Neuron (in vitro differentiated cells): ENCODE measurements around the gene ATRX.
"Not testable (repeated sequence)": the region's sequence is repeated elsewhere in the genome, so short reads cannot be mapped to it uniquely, and the experiment has no call there.

ENCODE experiments used
- H2AFZ ChIP-seq: one replicate; pipeline ENCODE4 v1.6.1; 2013; ENCODE audit warnings: low read depth, mild to moderate bottlenecking, inconsistent platforms, low read length, moderate library complexity
- H3K27me3 ChIP-seq: one replicate; pipeline ENCODE4 v1.6.1; 2013; ENCODE audit warnings: low read length; ENCODE audit not compliant: insufficient read depth
- H3K36me3 ChIP-seq: one replicate; pipeline ENCODE4 v1.6.1; 2013; ENCODE audit warnings: low read length; ENCODE audit not compliant: insufficient read depth
- H3K4me1 ChIP-seq: one replicate; pipeline ENCODE4 v1.6.1; 2013; ENCODE audit warnings: low read length; ENCODE audit not compliant: insufficient read depth
- H3K4me3 ChIP-seq: 2 replicates; pipeline ENCODE4 v1.5.1; 2013; ENCODE audit warnings: mild to moderate bottlenecking, low read length, moderate library complexity
- H3K9me3 ChIP-seq: one replicate; pipeline ENCODE4 v1.6.1; 2013; ENCODE audit warnings: low read length

ATRX gene

GRCh38 chrX:77638397-77638796, 147.6 kb downstream of the ATRX start:
- Histone ChIP-seq H3K27me3 (no peaks in the 10 kb centered on the region), H3K4me1 (no peaks in the 10 kb centered on the region), H2AFZ (no peak overlapping the region), H3K4me3 (no peak overlapping the region), H3K36me3 (peaks cover 26% of the 10 kb centered on the region), H3K9me3 (peaks cover 2% of the 10 kb centered on the region)

- peaks cover 2% of the 10 kb centered on the region for H3K9me3 ChIP-seq
- H2AFZ ChIP-seq = no peak overlapping the region
- H3K4me1 ChIP-seq = no peaks in the 10 kb centered on the region
- H3K36me3 ChIP-seq = peaks cover 36% of the 10 kb centered on the region
- no peak overlapping the region for H3K4me3 ChIP-seq
- no peaks in the 10 kb centered on the region for H3K27me3 ChIP-seq
These were observed 150.6 kb downstream of the ATRX start for GRCh38 chrX:77635373-77635772.

GRCh38 chrX:77628294-77629025, 157.6 kb downstream of the ATRX start:
- Histone ChIP-seq H3K9me3 (no peaks in the 10 kb centered on the region), H2AFZ (no peak overlapping the region), H3K36me3 (peaks cover 18% of the 10 kb centered on the region), H3K27me3 (no peaks in the 10 kb centered on the region), H3K4me3 (no peak overlapping the region), H3K4me1 (no peaks in the 10 kb centered on the region)

- H2AFZ ChIP-seq = no peak overlapping the region
- H3K9me3 ChIP-seq = no peaks in the 10 kb centered on the region
- no peak overlapping the region for H3K4me3 ChIP-seq
- peaks cover 7% of the 10 kb centered on the region for H3K36me3 ChIP-seq
- H3K27me3 ChIP-seq = no peaks in the 10 kb centered on the region
- no peaks in the 10 kb centered on the region for H3K4me1 ChIP-seq
These were observed 163.3 kb downstream of the ATRX start for GRCh38 chrX:77622672-77623071.

GRCh38 chrX:77622233-77622632, 163.8 kb downstream of the ATRX start:
- no peak overlapping the region for H2AFZ ChIP-seq
- no peaks in the 10 kb centered on the region for H3K27me3 ChIP-seq
- H3K4me3 ChIP-seq = no peak overlapping the region
- H3K9me3 ChIP-seq = no peaks in the 10 kb centered on the region
- no peaks in the 10 kb centered on the region for H3K4me1 ChIP-seq
- H3K36me3 ChIP-seq = peaks cover 7% of the 10 kb centered on the region

DNA sequence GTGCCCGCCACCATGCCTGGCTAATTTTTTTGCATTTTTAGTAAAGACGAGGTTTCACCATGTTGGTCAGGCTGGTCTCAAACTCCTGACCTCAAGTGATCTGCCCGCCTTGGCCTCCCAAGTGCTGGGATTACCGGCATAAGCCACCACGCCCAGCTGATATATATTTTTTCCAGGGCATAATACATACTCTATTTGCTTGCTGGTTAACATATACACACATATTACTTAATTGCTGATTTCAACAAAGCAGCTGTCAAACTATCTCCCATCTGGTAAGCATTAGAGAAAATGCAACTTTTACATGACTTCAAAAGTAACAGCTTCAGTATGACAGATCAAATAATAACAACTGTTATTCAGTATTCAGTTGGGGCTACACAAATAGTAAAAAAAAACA, 164.6 kb downstream of the ATRX start:
- H3K36me3 ChIP-seq, H3K4me3 ChIP-seq, H3K4me1 ChIP-seq, H3K27me3 ChIP-seq, H3K9me3 ChIP-seq, H2AFZ ChIP-seq: not testable (repeated sequence)

DNA sequence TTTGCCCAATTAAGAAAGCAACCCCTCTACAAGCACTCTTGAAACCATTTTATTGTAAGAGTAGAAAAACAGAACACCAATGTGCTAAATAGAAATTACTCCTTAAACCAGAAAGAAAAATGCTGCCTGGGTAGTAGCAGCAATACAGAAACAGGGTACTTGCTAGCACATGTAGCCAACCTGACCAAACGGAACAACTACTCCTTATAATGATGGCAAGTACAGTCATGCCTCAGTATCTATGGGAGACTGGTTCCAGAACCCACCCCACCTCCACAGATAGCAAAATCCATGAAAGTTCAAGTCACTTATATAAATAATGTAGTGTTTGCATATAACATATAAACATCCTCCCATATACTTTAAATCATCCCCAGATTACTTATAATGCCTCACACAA, 168.8 kb downstream of the ATRX start:
- H3K4me3 ChIP-seq = no peak overlapping the region
- H3K27me3 ChIP-seq = no peaks in the 10 kb centered on the region
- H3K9me3 ChIP-seq = no peaks in the 10 kb centered on the region
- no peaks in the 10 kb centered on the region for H3K4me1 ChIP-seq
- H3K36me3 ChIP-seq = peaks cover 22% of the 10 kb centered on the region
- no peak overlapping the region for H2AFZ ChIP-seq

DNA sequence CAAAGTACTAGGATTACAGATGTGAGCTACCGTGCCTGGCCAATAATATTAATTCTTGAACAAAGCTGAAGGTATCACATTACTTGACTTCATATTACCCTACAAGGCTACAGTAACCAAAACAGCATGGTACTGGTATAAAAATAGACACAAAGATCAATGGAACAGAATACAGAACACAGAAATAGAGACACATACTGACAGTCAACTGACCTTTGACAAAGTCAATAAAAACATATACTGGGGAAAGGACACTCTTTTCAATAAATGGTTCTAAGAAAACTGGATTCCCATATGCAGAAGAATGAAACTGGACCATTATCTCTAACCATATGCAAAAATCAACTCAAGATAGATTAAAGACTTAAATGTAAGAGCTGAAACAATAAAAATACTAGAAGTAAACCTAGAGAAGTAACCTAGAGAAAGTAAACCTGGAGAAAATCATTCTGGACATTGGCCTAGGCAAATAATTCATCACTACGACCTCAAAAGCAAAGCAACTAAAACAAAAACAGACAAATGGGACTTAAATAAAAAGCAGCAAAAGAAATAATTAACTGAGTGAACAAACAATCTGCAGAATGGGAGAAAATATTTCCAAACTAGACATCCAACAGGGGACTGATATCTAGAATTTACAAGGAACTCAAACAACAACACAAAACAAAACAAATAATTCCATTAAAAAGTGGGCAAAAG, 182.2 kb downstream of the ATRX start:
- H3K36me3 ChIP-seq = peaks cover 7% of the 10 kb centered on the region
- no peaks in the 10 kb centered on the region for H3K4me1 ChIP-seq
- H3K9me3 ChIP-seq = peaks cover 2% of the 10 kb centered on the region
- H3K4me3 ChIP-seq = no peak overlapping the region
- H2AFZ ChIP-seq = no peak overlapping the region
- H3K27me3 ChIP-seq = no peaks in the 10 kb centered on the region

GRCh38 chrX:77597511-77597910, 188.5 kb downstream of the ATRX start:
- H3K4me3 ChIP-seq = no peak overlapping the region
- H3K36me3 ChIP-seq = peaks cover 13% of the 10 kb centered on the region
- H3K4me1 ChIP-seq = no peaks in the 10 kb centered on the region
- H3K27me3 ChIP-seq = no peaks in the 10 kb centered on the region
- no peaks in the 10 kb centered on the region for H3K9me3 ChIP-seq
- no peak overlapping the region for H2AFZ ChIP-seq

GRCh38 chrX:77597090-77597489, 188.9 kb downstream of the ATRX start:
- H3K36me3 ChIP-seq = peaks cover 13% of the 10 kb centered on the region

GRCh38 chrX:77595848-77596247, 190.2 kb downstream of the ATRX start:
- no peak overlapping the region for H3K4me3 ChIP-seq

More at GRCh38 chrX:77597090-77597489, 188.9 kb downstream of the ATRX start:
- Histone ChIP-seq H3K4me3 (no peak overlapping the region), H3K4me1 (no peaks in the 10 kb centered on the region), H2AFZ (no peak overlapping the region), H3K9me3 (no peaks in the 10 kb centered on the region), H3K27me3 (no peaks in the 10 kb centered on the region)

DNA sequence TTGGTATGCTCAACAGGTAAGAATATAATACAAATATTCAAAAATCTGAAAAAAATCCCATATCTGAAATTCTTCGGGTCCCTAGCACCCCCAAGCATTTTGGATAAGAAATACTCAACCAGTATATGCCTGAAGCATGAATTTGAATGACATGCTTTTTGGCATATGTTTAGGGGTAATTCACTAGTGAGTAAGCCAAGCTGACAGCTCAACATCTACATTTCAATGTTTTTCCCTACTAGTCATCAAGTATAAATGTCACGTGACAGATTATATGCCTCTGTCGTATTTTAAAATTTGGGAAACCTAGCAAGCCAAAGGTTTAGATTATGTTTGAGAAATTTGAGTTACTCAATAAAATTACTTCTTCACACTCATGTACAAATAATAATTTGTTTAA, 213.7 kb downstream of the ATRX start:
- Histone ChIP-seq H3K4me1 (no peaks in the 10 kb centered on the region), H3K36me3 (peaks cover 20% of the 10 kb centered on the region), H3K9me3 (no peaks in the 10 kb centered on the region), H2AFZ (no peak overlapping the region), H3K4me3 (no peak overlapping the region), H3K27me3 (no peaks in the 10 kb centered on the region)

More at GRCh38 chrX:77595848-77596247, 190.2 kb downstream of the ATRX start:
- no peaks in the 10 kb centered on the region for H3K4me1 ChIP-seq
- H2AFZ ChIP-seq = no peak overlapping the region
- H3K27me3 ChIP-seq = no peaks in the 10 kb centered on the region
- H3K36me3 ChIP-seq = peaks cover 15% of the 10 kb centered on the region
- H3K9me3 ChIP-seq = no peaks in the 10 kb centered on the region

DNA sequence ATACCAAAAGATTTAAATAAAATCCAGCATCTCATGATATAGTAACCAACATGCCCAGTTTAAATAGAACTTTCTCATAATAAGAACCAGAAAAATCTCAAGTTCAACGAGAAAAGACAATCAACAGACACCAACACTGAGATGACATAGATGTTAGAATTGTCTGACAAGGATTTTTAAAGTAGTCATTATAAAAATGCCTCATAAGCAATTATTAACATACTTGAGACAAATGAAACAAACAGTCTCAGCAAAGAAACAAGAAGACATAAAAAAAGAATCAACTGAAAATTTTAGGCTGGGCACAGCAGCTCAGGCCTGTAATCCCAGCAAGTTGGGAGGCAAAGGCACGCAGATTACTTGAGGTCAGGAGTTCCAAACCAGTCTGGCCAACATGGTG, 220.7 kb downstream of the ATRX start:
- no peaks in the 10 kb centered on the region for H3K27me3 ChIP-seq
- no peaks in the 10 kb centered on the region for H3K4me1 ChIP-seq
- peaks cover 4% of the 10 kb centered on the region for H3K9me3 ChIP-seq
- no peak overlapping the region for H2AFZ ChIP-seq
- peaks cover 8% of the 10 kb centered on the region for H3K36me3 ChIP-seq
- H3K4me3 ChIP-seq = no peak overlapping the region
